ENCODE data around the gene NSUN2. TPM values are rescaled to one million over a fixed set of nuclear protein-coding genes. Genes with fewer than 3 reads are reported as not detected.

Gene NSUN2
- total and polyA plus RNA-seq, 2 donors (not counting 3 experiments of a cell fraction or from before 2014, with no cell fraction given) = 53.7 to 73.0 TPM

DNA sequence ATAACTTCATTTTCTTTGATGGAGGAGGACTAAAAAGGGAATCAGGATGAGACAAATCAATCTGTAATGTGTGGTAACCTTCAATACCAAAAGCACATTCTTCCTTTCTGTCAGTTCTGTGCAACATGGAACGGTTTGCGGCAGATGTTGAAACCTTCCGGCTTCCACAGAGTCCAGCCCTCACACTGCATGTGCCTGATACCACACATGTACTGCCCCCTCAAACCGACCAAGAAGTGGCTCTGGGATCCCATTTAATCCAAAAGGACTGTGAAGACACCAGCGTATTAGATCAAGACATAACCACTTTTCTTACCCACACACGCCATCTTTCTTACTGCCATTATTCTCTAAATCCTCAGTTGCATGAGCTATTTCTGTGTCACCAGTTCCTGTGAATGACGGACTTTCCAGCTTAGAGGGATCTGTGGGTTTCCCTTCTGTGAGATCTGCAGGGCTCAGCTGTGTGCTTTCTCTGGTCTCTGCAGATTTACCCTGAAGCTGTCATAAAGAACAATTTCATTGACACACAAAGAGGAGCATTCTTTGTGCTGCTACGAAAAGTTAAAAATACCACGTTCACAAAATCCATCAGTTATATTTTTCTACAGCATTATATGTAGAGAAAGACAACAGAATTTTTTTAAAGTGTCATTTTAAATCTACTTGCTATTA lies 25.8 kb downstream of the NSUN2 start:
- peaks cover 6% of the 10 kb centered on the region for H3K79me2 ChIP-seq (ENCODE audit: control insufficient read depth, insufficient read depth, low read length)
- POLR2A ChIA-PET = interaction anchor here (0.6 kb wide), 1 partner anchor 16 kb away, joined by 6 read pairs; no protein-coding TSS in a partner anchor
- no TSS peak for BruUV-seq (replicated peaks)

DNA sequence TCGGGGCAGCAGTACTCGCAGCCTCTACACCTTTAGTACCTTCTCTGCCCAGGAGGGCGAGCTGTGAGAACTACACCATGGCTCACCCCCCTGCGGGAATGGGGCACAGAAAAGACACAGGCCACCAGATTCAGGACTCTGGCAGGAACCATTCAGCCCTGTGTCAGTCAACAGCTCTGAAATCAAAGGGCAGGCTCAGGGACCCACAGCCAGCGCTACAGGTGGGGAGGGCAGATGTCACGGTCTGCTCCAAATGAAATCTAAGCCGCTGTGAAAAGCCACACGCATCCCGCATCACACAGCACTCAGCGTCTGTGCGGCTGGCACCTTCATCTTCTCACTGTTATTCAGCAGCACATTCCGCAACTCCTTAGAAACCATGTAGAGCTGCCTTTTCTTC lies 27.9 kb downstream of the NSUN2 start:
- no TSS peak for BruUV-seq (replicated peaks)
- no peaks in the 10 kb centered on the region for H4K20me1 ChIP-seq (replicated peaks; ENCODE audit: control insufficient read depth, extremely low read depth, insufficient read depth, low read length)
- H3K4me1 ChIP-seq (ENCODE audit: control insufficient read depth, extremely low read depth, insufficient read depth, low read length) = no peaks in the 10 kb centered on the region
- H3K36me3 ChIP-seq (ENCODE audit: control insufficient read depth in 2 of 2, extremely low read depth in 1 of 2, insufficient read depth in 2 of 2, low read length in 2 of 2) = peaks cover 43 to 47% of the 10 kb centered on the region in 2 experiments
- dilution Hi-C loops (cut with MboI; ENCODE audit: extremely low pct_ligation_motif_present, low sequenced_read_pairs) (no loop called here), intact Hi-C loops (cut with micrococcal nuclease) (no loop called here)
- no peaks in the 10 kb centered on the region for H3K27me3 ChIP-seq (ENCODE audit: control insufficient read depth in 2 of 2, insufficient read depth in 2 of 2, low read length in 2 of 2)
- POLR2A ChIA-PET = interaction anchor here (0.7 kb wide), 1 partner anchor 1276 kb away, joined by 3 read pairs; no protein-coding TSS in a partner anchor
- no peak overlapping the region for H3K9ac ChIP-seq (replicated peaks; ENCODE audit: extremely low read depth, insufficient read depth, low read length)
- no peaks in the 10 kb centered on the region for H3K79me2 ChIP-seq (ENCODE audit: control insufficient read depth, insufficient read depth, low read length)
- H3K4me2 ChIP-seq (ENCODE audit: insufficient read depth, low read length) = no peak overlapping the region
- no peak overlapping the region for H2AFZ ChIP-seq (ENCODE audit: low read depth, low read length)
- no peak overlapping the region for H3K4me3 ChIP-seq (replicated peaks in 1 of 3; ENCODE audit: insufficient read depth in 1 of 3, low read depth in 1 of 3, low read length in 3 of 3)
- FAIRE-seq (no peak), DNase-seq (ENCODE audit: low read depth, low spot score) (no peak)
- no peak overlapping the region for H3K27ac ChIP-seq (ENCODE audit: insufficient read depth, low read depth, low read length)
- no peaks in the 10 kb centered on the region for H3K9me3 ChIP-seq (replicated peaks; ENCODE audit: control insufficient read depth, insufficient read depth, low read length)
- CTCF ChIA-PET = no interaction called here
- no peak for TF ChIP-seq MYC (IDR thresholded peaks at IDR 0.05; ENCODE audit: low read depth, low read length)
- TF ChIP-seq EZH2 (IDR thresholded peaks at IDR 0.05; ENCODE audit: borderline replicate concordance, low read depth, low read length, severe bottlenecking) = no peak
- no peaks in the 10 kb centered on the region for H3K9me1 ChIP-seq (replicated peaks; ENCODE audit: control insufficient read depth, extremely low read depth, insufficient read depth, low read length)

More for the DNA sequence above, 25.8 kb downstream of the NSUN2 start:
- no peak for DNase-seq (ENCODE audit: low read depth, low spot score)
- intact Hi-C loops (cut with micrococcal nuclease) = no loop called here
- no peaks in the 10 kb centered on the region for H3K9me1 ChIP-seq (replicated peaks; ENCODE audit: control insufficient read depth, extremely low read depth, insufficient read depth, low read length)
- H3K9ac ChIP-seq (replicated peaks; ENCODE audit: extremely low read depth, insufficient read depth, low read length) = no peak overlapping the region
- H3K27ac ChIP-seq (ENCODE audit: insufficient read depth, low read depth, low read length) = no peak overlapping the region
- H2AFZ ChIP-seq (ENCODE audit: low read depth, low read length) = no peak overlapping the region
- dilution Hi-C loops (cut with MboI; ENCODE audit: extremely low pct_ligation_motif_present, low sequenced_read_pairs) = no loop called here
- TF ChIP-seq FOS (IDR thresholded peaks at IDR 0.05; ENCODE audit: borderline replicate concordance, insufficient read depth, low read length) = no peak
- no peak for TF ChIP-seq JUN (IDR thresholded peaks at IDR 0.05; ENCODE audit: borderline replicate concordance, insufficient read depth, insufficient read length, low read depth)
- peaks cover 42% of the 10 kb centered on the region in 2 experiments for H3K36me3 ChIP-seq (ENCODE audit: control insufficient read depth in 2 of 2, extremely low read depth in 1 of 2, insufficient read depth in 2 of 2, low read length in 2 of 2)
- H3K27me3 ChIP-seq (ENCODE audit: control insufficient read depth in 2 of 2, insufficient read depth in 2 of 2, low read length in 2 of 2) = no peaks in the 10 kb centered on the region
- FAIRE-seq = no peak
- H3K4me2 ChIP-seq (ENCODE audit: insufficient read depth, low read length) = no peak overlapping the region
- H3K4me3 ChIP-seq (replicated peaks in 1 of 3; ENCODE audit: insufficient read depth in 1 of 3, low read depth in 1 of 3, low read length in 3 of 3) = no peak overlapping the region
- peaks cover 2% of the 10 kb centered on the region for H4K20me1 ChIP-seq (replicated peaks; ENCODE audit: control insufficient read depth, extremely low read depth, insufficient read depth, low read length)
- no peaks in the 10 kb centered on the region for H3K4me1 ChIP-seq (ENCODE audit: control insufficient read depth, extremely low read depth, insufficient read depth, low read length)
- no peaks in the 10 kb centered on the region for H3K9me3 ChIP-seq (replicated peaks; ENCODE audit: control insufficient read depth, insufficient read depth, low read length)
- CTCF ChIA-PET = interaction anchor here (2.3 kb wide), 1 partner anchor 138 kb away, joined by 8 read pairs; no protein-coding TSS in a partner anchor
